Skin of body (tissue), 2 donors: Measurements from ENCODE around the gene TSEN54. TPM values are rescaled to one million over a fixed set of nuclear protein-coding genes. Genes with fewer than 3 reads are reported as not detected.
A peak's percentile ranks its signal among the peaks of the same experiment; 100 is the strongest.

Experiments used
- DNase-seq: peaks from one replicate; lab custom pipeline; 2025; lab: John Stamatoyannopoulos, UW
- total RNA-seq: library from RNA; depleted of rRNA; stranded (reverse); fragments of >200 nt; gene quantifications from one replicate; pipeline ENCODE4 v1.2.3, GENCODE V29; 2014

Gene TSEN54
- total RNA-seq, 1 donor from 2014 or later: 13.6 TPM

- DNase-seq: no peak
Measured at GRCh38 chr17:75542728-75543336, 26.5 kb downstream of the TSEN54 start.

GRCh38 chr17:75544250-75544649 is 27.9 kb downstream of the TSEN54 start:
- no peak for DNase-seq

DNA sequence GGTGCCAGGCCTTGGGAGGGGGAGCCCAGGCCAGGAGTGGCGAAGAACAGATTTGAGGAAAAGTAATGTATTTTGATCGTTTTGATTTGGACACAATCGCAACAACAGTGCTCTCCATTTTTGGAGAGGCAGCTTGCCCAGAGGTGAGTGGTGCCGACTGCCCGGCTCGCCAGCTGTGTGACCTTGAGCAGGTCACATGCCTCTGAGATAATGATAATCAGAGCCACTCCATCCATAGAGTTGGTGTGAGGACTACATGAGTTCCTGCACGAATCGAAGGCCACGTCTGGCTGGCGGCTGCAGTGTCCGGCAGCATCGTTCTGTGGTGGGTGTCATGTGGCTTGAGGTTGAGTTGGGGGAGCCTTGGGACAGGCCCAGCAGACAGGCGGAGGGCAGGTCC is 29.9 kb downstream of the TSEN54 start:
- no peak for DNase-seq

DNA sequence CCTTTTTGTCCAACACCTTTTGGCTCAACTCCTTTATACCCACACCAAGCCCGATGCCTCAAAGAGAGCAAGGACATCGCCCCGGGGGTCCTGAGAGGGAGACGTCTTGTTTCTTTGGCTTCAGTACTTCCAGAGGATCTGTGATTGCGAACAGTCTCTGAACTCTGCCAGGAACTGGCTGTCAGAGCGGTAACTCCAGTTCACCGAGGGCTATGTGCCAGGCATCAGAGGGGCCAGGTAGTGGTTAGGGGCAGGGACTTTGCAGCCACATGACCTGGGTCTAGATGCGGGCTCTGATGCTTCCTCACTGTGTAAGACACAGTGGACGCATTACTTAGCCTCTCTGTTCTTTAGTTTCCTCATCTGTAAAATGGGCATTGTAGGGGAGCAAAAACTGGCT is 30.8 kb downstream of the TSEN54 start:
- no peak for DNase-seq

GRCh38 chr17:75548813-75549212 is 32.5 kb downstream of the TSEN54 start:
- no peak for DNase-seq

DNA sequence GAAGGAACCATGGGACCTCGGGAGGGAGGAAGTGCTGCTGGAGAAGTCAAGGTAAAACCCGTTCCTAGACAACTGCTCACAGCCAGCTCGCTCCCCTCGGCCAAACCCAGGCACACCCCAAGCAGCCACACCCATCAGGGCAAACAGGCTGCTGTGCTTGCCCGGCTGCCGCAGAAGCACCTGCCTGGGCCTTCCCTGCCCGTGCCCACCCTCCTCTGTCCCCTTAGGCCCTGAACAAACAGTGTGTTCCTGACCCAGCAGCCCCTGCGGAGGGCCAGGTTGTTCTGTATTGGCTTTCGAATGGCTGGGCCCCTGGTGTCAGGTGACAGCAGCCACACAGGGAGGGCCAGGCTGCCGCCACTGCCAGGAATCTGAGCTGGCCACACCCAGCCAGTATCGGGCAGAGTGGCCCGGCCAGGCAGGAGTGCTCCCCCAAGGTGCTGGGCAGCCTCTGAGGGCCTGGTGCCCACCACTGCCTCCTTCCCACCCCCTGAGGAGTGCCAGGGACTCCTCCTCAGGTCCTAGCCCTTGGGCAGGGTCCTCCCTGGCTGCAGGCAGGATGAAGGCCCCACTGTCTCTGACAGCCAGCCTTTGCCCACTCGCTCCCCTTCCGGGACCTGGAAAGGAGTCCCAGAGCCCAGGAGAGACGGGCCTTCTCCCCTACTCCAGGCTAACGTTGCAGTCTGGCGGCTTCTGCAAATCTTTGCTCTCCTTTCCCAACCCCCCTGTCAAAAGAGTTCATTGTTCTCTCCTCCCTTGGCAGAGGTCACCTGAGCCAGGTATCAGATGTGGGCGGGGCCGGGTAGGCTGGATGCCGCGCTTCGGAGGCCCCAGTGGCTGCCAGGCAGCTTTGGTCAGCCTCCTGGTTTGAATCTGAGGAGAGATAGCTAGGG is 33.2 kb downstream of the TSEN54 start:
- DNase-seq: no peak

DNA sequence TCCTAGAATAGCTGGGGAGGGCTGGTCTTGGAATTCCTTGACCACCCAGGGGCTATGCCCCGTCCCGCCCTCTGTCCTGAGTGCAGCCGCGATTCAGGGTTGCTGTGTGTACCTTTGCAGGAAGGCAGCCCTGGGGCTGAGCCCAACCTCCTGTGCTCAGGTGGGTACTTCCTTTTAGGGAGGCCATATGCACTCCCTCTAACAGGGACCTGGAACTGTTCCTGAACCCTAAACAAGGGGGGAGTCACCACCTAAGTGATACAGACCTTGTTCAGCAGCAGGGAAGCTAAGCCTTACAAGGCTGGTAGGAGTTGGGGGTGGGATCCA is 33.8 kb downstream of the TSEN54 start:
- DNase-seq: no peak

DNA sequence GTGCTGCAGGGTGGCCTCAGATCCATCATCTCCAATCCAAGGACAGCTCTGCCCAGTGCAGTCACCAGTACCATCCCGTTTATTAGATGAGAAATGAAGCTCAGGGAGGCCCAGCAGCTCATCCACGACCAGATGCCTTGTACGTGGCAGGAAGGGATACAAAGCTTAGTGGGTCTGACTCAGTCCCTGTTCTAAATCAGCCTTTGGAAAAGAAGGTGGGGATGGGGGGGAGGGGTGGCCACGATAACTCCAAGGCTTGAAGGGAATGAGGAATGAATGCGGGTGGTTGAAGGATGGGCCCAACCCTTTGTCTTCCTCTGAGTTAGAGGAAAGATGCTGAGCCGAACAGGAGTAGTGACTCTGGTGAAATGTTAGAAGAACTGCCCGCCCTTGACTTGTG is 34.9 kb downstream of the TSEN54 start:
- no peak for DNase-seq

DNA sequence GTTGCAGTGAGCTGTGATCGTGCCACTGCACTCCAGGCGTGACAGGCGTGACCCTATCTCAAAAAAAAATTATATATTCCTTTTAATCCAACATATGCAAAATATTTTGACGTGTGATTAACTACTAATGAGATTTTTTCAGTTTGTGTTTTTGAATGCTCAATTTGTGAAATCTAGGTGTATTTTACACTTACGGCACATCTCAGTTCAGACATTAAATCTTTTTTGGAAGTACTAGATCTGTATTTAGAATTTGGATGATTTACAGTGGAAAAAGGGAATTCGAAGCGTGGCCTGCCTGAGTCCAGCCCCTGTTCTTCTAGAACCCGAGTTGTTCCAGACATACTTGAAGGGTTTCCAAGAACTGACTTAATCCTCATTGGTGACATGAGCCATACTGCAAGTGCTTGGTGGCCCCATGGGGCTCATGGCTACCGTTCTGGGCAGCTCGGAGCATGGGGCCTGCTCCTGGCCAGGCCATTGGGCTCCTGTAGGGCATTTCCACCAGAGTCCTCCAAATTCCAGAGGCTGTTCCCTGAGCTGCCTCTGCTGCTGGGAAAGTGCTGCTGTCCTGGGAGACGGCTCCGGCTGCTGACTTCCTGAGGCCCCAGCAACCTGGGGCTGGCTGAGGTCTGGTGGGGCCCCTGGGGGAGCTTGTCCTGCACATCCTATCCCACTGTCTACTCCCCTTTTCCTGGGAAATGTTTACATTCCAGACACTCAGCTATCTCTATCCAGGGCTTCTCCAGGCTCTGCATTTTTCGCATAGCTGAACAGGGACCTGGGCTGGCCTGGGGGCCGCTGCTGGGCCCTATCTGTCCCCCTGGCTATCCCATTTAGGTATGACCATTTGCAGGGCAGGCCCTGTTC is 36.3 kb downstream of the TSEN54 start:
- peak; percentile 11 for DNase-seq

DNA sequence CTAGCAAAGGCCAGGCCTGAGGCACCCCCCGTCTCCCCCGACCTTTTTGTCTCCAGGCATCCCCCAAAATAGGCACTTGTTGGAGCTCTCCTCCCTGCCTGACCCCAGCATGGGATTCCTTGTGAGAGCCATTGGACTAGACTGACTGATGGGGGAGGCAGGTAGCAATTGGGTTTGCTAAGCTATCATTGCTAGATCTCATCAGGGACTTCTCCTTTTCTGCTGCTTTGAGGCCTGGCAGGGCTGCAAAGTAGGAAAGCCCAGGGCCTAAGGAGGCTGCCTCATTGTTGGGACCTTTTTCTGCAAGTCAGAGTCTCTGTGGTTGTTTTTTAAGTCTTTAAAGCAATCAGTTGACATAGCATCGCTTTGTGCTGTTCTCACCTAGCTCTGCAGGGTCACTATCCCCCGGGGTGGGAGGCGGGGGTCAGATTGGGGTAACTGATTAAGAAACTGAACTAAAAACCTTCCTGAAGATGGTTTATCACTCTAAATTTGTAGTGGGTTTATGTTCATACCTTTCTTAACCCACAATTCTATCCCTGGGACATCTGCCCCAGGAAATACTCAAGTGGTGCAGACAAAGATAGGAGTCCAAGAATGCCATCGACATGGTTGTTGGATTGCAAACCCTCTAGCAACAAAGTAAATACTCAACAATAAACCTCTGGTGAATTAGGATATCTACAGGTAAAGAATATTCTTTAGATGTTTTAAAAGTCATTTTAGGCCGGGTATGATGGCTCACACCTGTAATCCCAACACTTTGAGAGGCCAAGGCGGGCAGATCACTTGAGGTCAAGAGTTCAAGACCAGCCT is 37.2 kb downstream of the TSEN54 start:
- no peak for DNase-seq

GRCh38 chr17:75555679-75556153 is 39.4 kb downstream of the TSEN54 start:
- DNase-seq: no peak

- DNase-seq: no peak
Measured at GRCh38 chr17:75557075-75557851, 40.9 kb downstream of the TSEN54 start.

DNA sequence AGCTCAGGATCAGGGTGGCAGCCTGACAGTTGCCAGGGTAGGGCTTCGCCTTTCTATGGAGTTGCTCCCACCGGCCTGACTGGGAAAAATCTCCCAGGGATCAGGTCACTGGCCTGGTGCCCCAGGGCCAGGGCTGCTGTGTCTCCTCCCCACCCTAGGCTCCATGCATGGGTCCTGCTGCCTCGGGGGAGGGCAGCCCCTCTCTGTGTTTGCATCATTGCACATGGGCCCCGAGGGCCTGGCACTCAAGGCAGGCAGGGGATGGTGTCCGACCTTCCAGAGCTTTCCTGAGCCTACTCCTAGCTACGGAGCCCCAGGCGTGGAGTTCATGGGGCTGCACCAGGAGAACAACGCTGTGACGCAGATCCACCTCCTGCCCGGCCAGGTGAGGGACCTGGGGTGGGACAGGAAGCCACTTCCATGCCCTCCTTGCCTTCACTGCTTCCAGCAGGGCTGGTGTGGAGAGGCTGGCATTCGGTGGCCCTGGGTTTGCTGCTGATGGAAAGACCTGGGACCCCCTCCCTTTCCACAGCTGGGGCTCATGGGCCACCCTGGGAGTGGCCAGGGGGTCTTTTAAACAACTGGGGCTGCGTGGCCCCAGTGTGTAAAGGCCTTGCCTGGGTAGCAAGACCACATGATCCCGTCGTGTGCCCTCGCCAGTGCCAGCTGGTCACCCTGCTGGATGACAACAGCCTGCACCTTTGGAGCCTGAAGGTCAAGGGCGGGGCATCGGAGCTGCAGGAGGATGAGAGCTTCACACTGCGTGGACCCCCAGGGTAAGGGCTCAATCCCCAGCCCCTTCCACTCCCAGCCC is 41.7 kb downstream of the TSEN54 start:
- no peak for DNase-seq

DNA sequence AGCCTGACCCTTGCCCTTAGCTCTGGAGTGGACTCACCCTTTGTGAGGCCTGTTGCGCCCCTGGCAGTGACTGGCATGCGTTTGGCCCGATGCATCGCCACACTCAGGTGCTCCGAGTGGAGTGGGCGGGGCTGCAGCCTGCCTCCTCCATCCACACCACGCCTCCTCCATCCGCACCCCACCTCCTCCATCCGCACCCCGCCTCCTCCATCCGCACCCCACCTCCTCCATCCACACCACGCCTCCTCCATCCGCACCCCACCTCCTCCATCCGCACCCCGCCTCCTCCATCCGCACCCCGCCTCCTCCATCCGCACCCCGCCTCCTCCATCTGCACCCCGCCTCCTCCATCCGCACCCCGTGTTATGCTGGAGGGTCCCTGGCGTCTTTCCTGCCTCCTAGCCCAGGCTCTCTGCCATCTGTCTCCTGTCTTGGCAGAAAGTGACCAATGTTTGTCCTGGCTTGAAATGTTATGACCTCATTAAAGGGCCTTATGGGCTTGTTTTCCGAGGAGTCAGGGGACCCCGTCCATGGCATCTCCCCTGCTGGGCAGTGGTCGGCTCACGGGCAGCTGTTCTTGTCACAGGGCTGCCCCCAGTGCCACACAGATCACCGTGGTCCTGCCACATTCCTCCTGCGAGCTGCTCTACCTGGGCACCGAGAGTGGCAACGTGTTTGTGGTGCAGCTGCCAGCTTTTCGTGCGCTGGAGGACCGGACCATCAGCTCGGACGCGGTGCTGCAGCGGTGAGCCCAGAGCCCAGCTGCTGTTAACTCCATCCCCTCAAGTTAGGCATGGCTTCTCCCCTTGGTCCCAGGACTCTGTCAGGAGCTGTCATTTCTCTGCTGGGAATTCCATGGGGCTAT is 42.6 kb downstream of the TSEN54 start:
- DNase-seq: no peak

GRCh38 chr17:75559958-75560533 is 43.7 kb downstream of the TSEN54 start:
- no peak for DNase-seq

DNA sequence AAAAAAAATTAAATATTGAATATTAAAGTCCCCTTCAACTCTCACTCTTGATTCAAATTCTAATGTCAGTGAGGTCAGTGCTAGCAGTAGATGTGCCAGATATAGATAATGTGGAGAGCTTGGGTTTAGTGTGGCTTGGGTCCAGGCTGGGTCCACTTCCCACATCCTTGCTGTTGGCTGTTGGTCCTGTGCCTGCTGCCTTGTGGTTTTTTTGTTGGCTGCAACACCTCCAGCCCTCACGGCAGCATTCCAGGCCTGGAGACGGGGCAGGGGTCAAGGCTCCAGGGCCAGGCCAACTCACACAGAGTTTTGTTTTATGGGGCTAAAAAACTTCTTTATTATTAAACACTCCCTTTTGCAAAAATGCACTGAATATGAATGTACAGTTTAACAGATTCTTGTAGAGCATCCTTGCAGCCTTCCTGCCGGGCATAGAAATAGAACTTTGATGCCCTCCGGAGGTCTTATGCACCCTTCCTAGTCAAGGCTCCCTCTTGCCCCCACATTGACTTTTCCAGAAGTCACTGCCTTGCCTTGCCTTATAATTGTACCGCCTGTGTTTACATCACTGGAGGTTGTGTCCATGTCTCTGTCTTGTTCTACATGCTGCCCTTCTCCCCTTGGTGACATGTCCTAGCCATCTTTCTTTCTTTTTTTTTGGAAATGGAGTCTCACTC is 45.7 kb downstream of the TSEN54 start:
- no peak for DNase-seq

GRCh38 chr17:75563063-75563758 is 46.9 kb downstream of the TSEN54 start:
- no peak for DNase-seq
